ENCODE data around the gene OR13D1. TPM values are rescaled to one million over a fixed set of nuclear protein-coding genes. Genes with fewer than 3 reads are reported as not detected.
A peak's percentile ranks its signal among the peaks of the same experiment; 100 is the strongest.

The OR13D1 gene
- total and polyA plus RNA-seq, 8 donors, result not detected

DNA sequence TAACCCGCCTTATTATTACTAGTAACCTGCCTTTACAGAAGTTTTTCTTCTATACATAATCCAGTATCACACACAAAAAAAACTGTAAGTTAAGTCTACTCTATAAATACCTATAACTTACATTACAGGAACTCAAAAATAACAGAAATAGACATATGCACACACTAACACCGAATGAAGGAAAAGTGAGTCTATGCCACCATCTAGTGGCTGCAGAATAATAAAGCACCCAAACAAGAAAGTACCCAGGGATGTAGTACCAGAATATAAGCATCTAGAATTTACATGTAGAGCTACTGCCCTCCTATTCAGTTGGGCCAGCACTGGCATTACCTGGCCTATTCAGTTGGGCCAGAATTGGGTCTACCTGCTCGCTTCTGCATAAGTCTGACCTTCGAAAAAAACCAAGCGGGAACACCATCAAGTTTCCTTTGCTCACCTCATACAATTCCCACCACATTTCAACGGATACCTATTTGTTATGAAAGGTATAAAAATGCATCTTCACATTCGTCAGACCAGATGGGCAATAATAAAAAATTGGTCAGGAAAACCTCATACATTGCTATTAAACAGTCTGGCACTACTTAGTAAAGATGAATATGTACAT lies 49.2 kb downstream of the OR13D1 start:
- peak; percentile 97 for FAIRE-seq

More for the DNA sequence above, 49.2 kb downstream of the OR13D1 start:
- Histone ChIP-seq H3K4me1 (peaks cover 0 to 5% (median 0%) of the 10 kb centered on the region in 3 donors), H3K27me3 (no peaks in the 10 kb centered on the region), H3K9me3 (no peaks in the 10 kb centered on the region), H3K27ac (no peak overlapping the region), H3K4me3 (no peak overlapping the region), H3K36me3 (no peaks in the 10 kb centered on the region)
- peak in 3 of 4 donors; percentile 21 to 41 (median 31) for ATAC-seq
- peak in 1 of 6 donors; percentile 36 for DNase-seq
- TF ChIP-seq, protein P1, sequence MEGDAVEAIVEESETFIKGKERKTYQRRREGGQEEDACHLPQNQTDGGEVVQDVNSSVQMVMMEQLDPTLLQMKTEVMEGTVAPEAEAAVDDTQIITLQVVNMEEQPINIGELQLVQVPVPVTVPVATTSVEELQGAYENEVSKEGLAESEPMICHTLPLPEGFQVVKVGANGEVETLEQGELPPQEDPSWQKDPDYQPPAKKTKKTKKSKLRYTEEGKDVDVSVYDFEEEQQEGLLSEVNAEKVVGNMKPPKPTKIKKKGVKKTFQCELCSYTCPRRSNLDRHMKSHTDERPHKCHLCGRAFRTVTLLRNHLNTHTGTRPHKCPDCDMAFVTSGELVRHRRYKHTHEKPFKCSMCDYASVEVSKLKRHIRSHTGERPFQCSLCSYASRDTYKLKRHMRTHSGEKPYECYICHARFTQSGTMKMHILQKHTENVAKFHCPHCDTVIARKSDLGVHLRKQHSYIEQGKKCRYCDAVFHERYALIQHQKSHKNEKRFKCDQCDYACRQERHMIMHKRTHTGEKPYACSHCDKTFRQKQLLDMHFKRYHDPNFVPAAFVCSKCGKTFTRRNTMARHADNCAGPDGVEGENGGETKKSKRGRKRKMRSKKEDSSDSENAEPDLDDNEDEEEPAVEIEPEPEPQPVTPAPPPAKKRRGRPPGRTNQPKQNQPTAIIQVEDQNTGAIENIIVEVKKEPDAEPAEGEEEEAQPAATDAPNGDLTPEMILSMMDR (IDR thresholded peaks at IDR 0.05), result peak; percentile 10 to 56 (median 38)
- WGBS, 2 donors, result 24 to 28% methylated on average over 7 of the region's 7 CpGs
- intact Hi-C loops (cut with DNase I), result no loop called here

Other genes starting within 250 kb of the OR13D1 start
- gene OR13F1, start 190.3 kb upstream of the OR13D1 start, total RNA-seq, result not detected
- not detected for gene OR13F1, start 190.3 kb upstream of the OR13D1 start, polyA plus RNA-seq
- not detected for gene OR13C4, start 167.3 kb upstream of the OR13D1 start, total RNA-seq
- not detected for gene OR13C4, start 167.3 kb upstream of the OR13D1 start, polyA plus RNA-seq
- gene OR13C3, start 157.7 kb upstream of the OR13D1 start, total RNA-seq, result not detected
- gene OR13C3, start 157.7 kb upstream of the OR13D1 start, polyA plus RNA-seq, result not detected
- gene OR13C8, start 125.3 kb upstream of the OR13D1 start, total RNA-seq, result not detected
- gene OR13C8, start 125.3 kb upstream of the OR13D1 start, polyA plus RNA-seq, result not detected
- gene OR13C5, start 95.1 kb upstream of the OR13D1 start, total RNA-seq, result not detected
- not detected for gene OR13C5, start 95.1 kb upstream of the OR13D1 start, polyA plus RNA-seq
- gene OR13C2, start 88.9 kb upstream of the OR13D1 start, total RNA-seq, result not detected
- under 1 TPM in 1 of 2 donors, not detected in 1; 0.12 TPM for gene OR13C2, start 88.9 kb upstream of the OR13D1 start, polyA plus RNA-seq
- not detected for gene OR13C9, start 76.3 kb upstream of the OR13D1 start, total RNA-seq
- not detected for gene OR13C9, start 76.3 kb upstream of the OR13D1 start, polyA plus RNA-seq
- 10 to 100 TPM in 2 of 6 donors, 1 to 10 TPM in 4; 4.1 to 13.4 (median 7.3) TPM for gene NIPSNAP3A, start 53.2 kb downstream of the OR13D1 start, total RNA-seq
- gene NIPSNAP3A, start 53.2 kb downstream of the OR13D1 start, polyA plus RNA-seq, result 10 to 100 TPM in 1 of 2 donors, 1 to 10 TPM in 1; 7.4 to 22.9 TPM
- 1 to 10 TPM; 1.3 to 2.4 (median 1.9) TPM for gene NIPSNAP3B, start 69.6 kb downstream of the OR13D1 start, total RNA-seq
- gene NIPSNAP3B, start 69.6 kb downstream of the OR13D1 start, polyA plus RNA-seq, result 1 to 10 TPM; 2.4 to 4.3 TPM
- 10 to 100 TPM in 3 of 6 donors, 1 to 10 TPM in 3; 7.3 to 20.4 (median 10.0) TPM for gene ABCA1, start 233.6 kb downstream of the OR13D1 start, total RNA-seq
- 1 to 10 TPM; 3.2 to 3.5 TPM for gene ABCA1, start 233.6 kb downstream of the OR13D1 start, polyA plus RNA-seq